Measurements from ENCODE around the gene LIPC. TPM values are rescaled to one million over a fixed set of nuclear protein-coding genes. Genes with fewer than 3 reads are reported as not detected.

LIPC gene
- total and polyA plus RNA-seq, 3 donors from 2014 or later = 0.12 to 0.37 TPM; not detected in 1

DNA sequence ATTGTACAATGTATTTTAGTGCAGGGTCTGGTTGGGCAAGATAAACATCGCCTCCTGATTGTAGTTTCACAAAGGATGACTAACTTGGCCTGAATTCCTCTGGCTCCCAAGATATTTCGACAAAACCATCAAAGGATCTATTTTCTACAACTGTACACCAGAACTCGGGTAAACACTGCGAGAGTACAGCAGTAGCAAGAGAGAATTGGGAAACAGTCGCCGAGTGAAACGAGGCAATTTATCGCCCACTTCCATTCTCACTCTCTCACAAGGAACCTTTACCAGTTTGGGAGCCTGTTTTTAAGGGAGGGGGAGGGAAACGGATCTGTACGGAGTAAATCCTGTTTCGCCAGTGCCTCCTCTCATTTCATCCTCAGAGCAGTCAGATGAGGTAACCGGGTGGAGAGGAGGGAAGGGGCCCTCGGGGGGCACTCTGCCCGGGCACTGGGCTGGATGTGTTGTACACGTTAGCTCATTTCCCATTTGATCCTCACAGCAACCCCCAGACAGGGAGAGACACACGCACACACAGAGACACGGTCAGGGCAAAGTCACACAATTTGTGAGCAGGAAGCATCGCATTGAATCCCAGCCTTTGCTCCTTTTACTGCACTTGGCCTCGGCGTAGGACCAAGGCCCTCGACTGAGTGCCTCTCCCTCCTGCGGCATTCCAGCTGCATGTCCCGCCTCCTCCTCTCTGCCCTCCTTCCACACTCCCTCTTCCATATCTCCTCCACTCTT lies 120.1 kb downstream of the LIPC start:
- no peak for DNase-seq
- no peak overlapping the region for H3K27ac ChIP-seq
- TF ChIP-seq POLR2A (IDR thresholded peaks at IDR 0.05) = no peak
- TF ChIP-seq, protein P1, sequence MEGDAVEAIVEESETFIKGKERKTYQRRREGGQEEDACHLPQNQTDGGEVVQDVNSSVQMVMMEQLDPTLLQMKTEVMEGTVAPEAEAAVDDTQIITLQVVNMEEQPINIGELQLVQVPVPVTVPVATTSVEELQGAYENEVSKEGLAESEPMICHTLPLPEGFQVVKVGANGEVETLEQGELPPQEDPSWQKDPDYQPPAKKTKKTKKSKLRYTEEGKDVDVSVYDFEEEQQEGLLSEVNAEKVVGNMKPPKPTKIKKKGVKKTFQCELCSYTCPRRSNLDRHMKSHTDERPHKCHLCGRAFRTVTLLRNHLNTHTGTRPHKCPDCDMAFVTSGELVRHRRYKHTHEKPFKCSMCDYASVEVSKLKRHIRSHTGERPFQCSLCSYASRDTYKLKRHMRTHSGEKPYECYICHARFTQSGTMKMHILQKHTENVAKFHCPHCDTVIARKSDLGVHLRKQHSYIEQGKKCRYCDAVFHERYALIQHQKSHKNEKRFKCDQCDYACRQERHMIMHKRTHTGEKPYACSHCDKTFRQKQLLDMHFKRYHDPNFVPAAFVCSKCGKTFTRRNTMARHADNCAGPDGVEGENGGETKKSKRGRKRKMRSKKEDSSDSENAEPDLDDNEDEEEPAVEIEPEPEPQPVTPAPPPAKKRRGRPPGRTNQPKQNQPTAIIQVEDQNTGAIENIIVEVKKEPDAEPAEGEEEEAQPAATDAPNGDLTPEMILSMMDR (IDR thresholded peaks at IDR 0.05) = no peak
- intact Hi-C loops (cut with DNase I; ENCODE audit: low total_unique reads) = no loop called here
- WGBS, 2 donors = 44 to 48% methylated on average over 23 of the region's 23 CpGs
- peaks cover 8% of the 10 kb centered on the region for H3K4me1 ChIP-seq
- peak overlapping the region; percentile 18 to 29 for H3K4me3 ChIP-seq
- H3K9me3 ChIP-seq = no peaks in the 10 kb centered on the region
- H3K36me3 ChIP-seq (ENCODE audit: low read depth, missing control alignments) = no peaks in the 10 kb centered on the region
- no peaks in the 10 kb centered on the region for H3K27me3 ChIP-seq

DNA sequence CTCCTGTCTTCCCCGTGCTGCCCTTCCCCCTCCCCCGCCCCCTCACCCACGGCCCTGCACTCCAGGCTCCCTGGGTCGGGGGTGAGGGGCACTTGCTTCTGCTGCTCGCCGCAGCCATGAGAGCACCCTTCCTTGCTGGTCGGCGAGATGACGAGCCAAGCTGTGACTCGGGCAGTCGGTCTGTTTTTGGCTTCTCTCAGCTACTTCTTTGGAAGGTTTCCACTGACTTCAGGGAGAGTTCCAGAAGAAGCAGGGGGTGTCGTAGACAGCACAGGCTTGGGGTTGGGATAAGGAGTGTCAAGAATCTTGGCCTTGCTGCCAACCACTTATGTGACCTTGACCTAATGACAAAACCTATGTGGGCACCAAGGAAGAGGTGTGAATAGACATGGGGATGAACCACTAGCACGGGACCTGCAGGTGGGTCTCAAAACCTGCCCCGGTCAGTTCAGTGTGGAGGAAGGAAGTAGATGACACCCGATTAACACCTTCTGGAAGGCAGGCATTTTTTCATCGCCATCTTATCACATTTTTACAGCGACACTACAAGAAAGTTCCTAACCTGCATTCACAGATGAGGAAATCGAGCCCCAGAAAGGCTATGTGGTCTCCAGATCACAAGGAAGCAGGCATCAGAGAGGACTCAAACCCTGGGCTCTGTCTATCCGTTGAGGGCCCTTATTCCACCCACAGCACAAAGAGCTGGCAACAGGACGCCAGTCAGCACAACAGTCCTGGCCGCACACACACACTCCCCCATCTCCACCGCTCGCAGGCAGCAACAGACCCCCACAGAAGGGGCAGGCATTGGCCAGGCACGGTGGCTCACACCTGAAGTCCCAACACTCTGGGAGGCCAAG lies 120.9 kb downstream of the LIPC start:
- WGBS, 2 donors = 51 to 56% methylated on average over 23 to 24 of the region's 24 CpGs
- Histone ChIP-seq H3K27ac (no peak overlapping the region), H3K27me3 (no peaks in the 10 kb centered on the region), H3K4me1 (peaks cover 8% of the 10 kb centered on the region), H3K4me3 (peak overlapping the region; percentile 18 to 29), H3K9me3 (no peaks in the 10 kb centered on the region), H3K36me3 (ENCODE audit: low read depth, missing control alignments) (no peaks in the 10 kb centered on the region)
- no peak for TF ChIP-seq POLR2A (IDR thresholded peaks at IDR 0.05)
- TF ChIP-seq, protein P1 (IDR thresholded peaks at IDR 0.05) = no peak
- DNase-seq = no peak
- intact Hi-C loops (cut with DNase I; ENCODE audit: low total_unique reads) = no loop called here

DNA sequence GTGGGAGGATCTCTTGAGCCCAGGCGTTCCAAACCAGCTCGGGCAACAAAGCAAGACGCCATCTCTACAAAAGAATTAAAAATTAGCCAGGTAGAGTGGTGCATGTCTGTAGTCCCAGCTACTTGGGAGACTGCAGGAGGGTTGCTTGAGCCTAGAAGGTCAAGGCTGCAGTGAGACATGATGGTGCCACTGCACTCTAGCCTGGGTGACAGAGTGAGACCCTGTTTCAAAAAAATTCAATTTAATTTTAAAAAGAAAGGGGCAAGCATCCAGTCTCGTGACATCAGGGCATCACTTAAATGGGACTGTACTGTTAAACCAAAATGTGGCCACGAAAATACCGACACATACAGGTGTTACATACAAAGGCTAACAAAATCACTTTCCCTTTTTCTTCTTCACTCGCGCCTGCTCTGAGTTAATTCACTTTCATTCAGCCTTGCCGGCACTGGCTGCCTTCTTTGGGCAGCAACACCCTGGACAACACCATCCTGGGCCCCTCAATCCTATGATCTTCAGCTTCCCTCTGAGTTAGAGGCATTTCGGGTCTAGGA lies 121.7 kb downstream of the LIPC start:
- no peak overlapping the region for H3K4me3 ChIP-seq
- intact Hi-C loops (cut with DNase I; ENCODE audit: low total_unique reads) = no loop called here
- H3K27me3 ChIP-seq = no peaks in the 10 kb centered on the region
- TF ChIP-seq, protein P1 (IDR thresholded peaks at IDR 0.05) = no peak
- no peak for TF ChIP-seq POLR2A (IDR thresholded peaks at IDR 0.05)
- DNase-seq = no peak
- no peaks in the 10 kb centered on the region for H3K9me3 ChIP-seq
- H3K4me1 ChIP-seq = peaks cover 8% of the 10 kb centered on the region
- H3K27ac ChIP-seq = no peak overlapping the region
- WGBS, 2 donors = 90 to 95% methylated on average over 8 to 10 of the region's 10 CpGs
- H3K36me3 ChIP-seq (ENCODE audit: low read depth, missing control alignments) = no peaks in the 10 kb centered on the region

DNA sequence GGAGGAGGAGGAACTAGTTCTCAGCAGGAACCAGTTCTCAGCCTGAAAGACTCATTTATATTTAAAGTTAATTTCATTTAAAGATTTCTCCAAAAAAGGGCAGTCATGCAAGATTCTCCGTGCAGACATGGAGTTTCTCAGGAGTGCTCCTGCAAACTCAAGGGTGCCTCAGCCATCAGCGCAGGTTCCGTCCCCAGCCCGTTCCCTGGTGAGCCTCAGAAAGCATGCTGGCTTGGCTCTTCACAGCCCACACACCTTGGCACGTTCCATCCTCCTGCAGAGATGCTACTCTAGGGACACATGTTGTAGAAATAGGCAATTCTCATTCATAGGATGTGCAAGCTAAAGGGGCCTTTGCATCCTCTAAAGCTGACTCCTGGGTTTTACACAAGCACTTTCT lies 123.0 kb downstream of the LIPC start:
- Histone ChIP-seq H3K27me3 (no peaks in the 10 kb centered on the region), H3K4me3 (no peak overlapping the region), H3K4me1 (peaks cover 8% of the 10 kb centered on the region), H3K36me3 (ENCODE audit: low read depth, missing control alignments) (no peaks in the 10 kb centered on the region), H3K9me3 (no peaks in the 10 kb centered on the region), H3K27ac (no peak overlapping the region)
- no peak for DNase-seq
- 79 to 85% methylated on average over 5 of the region's 5 CpGs for WGBS, 2 donors
- TF ChIP-seq POLR2A (IDR thresholded peaks at IDR 0.05) = no peak
- TF ChIP-seq, protein P1 (IDR thresholded peaks at IDR 0.05) = no peak
- intact Hi-C loops (cut with DNase I; ENCODE audit: low total_unique reads) = no loop called here

Data from testis (tissue), 3 donors.